ENCODE data around the gene NLRP10.

NLRP10 gene

DNA sequence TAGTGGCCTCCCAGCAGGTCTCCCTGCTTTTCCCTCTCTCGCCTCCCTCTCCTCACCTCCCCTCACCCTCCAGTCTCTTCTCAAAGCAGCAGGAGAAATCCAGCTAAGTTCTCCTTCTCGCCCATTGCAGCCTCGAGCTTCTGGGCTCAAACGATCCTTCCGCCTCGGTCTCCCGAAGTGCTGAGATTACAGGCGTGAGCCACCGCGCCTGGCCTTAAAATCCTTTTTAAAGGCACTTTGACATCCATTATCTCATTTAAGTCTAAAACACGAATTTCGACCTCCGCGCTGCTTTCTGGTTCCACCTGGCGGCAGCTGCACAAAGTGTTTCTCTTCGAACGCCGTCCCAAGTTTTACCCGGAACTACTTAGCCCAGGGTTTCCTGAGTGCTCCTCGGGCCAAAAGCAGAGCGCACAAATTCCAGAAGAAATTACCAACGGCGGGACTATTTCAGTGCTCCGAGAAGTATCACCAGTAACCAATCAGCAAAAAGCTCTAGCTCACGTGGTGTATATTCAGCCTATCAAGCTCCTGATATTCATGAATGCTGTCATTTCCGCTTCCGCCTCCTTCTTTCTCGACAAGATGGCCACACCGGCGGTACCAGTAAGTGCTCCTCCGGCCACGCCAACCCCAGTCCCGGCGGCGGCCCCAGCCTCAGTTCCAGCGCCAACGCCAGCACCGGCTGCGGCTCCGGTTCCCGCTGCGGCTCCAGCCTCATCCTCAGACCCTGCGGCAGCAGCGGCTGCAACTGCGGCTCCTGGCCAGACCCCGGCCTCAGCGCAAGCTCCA, 21.7 kb upstream of the NLRP10 start, which contains the start of gene EIF3F:
TSS of gene EIF3F (plus strand) at position 570 of the 792 bp plus-strand sequence. CDS start at position 586, 16 bp downstream.
- H3K4me3 ChIP-seq (ENCODE audit: low read length) = peak within 1 kb of the TSS; percentile 99
- no peak for TF ChIP-seq ZNF274 (IDR thresholded peaks at IDR 0.05; ENCODE audit: low read depth, low read length)

DNA sequence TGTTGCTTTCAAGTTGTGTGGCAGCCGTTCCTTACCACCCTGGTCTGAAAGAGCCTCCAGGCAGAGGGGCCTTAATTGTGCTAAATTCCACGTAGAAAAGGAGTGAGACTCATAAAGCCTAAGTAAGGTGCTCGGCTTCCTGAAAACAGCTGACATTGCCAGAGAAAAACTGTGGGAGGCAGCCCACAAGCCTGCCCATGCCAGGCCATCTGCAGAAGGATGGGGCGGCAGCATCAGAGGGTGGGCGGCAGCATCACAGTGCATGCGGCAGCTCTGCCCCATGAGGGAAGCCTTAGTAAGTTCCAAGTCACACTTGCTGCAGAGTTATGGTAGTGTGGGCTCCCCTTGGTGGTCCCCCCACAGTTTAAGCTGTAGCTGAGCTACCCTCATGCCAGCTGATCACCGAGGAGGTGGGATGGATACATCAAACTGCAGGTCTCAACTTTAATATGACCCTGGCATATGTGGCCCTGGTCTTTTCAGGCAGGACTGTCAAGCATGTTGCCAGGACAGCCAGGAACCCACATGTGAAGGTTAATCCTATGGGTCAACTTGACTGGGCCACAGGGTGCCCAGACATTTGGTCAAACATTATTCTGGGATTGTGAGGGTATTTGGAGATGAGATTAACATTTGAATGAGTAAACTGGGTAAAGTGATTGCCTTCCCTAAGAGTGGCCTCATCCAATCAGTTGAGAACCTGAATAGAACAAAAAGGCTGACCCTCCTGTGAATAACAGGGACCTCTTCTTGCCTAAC, 18.8 kb upstream of the NLRP10 start:
- no peak overlapping the region for H3K4me3 ChIP-seq (ENCODE audit: low read length)
- no peak for TF ChIP-seq ZNF274 (IDR thresholded peaks at IDR 0.05; ENCODE audit: low read depth, low read length)

DNA sequence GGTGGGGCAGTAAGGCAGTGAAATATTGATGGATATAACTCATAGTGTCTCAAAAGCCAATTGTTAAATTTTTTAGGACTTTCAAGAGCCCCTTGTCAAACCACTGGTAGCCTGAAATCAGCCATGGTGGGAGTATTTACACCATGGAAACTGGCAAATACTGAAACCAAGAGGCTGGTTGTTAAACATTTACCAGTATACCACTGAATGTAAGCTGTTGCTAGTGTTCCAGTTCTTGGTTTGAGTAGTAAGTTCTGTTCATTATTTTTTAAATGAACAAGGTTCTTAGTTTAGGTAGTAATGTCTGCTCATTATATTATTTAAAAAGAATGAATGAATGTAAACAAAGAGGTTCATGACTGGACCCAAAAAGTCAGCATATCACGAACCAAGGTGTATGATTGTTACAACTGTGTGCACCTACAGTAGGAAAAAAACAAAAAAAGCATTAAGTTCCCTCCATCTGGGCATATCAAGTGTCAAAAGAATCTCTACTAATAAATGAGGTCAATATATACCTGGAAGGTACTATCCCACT, 17.4 kb upstream of the NLRP10 start:
- no peak overlapping the region for H3K4me3 ChIP-seq (ENCODE audit: low read length)
- TF ChIP-seq ZNF274 (IDR thresholded peaks at IDR 0.05; ENCODE audit: low read depth, low read length) = no peak

DNA sequence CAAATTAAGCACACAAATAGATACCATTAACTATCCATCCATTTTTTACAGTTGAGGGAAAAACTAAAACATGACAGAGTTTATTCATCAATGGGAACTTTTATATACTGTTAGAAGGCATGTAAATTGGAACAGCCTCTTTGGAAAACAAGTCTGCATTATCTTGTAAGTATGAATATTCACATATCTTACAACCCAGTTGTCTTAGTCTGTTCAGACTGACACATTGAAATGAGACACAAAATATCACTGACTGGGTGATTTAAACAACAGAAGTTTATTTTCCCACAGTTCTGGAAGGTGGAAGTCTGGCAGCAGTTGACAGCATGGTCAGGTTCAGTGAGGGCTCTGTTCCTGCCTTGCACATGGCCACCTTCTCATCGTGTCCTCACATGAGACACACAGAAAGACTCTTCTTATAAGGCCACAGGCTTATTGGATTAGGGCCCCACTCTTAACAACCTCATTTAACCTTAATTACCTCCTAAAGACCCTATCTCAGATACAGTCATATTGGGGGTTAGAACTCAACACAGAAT, 16.4 kb upstream of the NLRP10 start:
- no peak overlapping the region for H3K4me3 ChIP-seq (ENCODE audit: low read length)
- no peak for TF ChIP-seq ZNF274 (IDR thresholded peaks at IDR 0.05; ENCODE audit: low read depth, low read length)

DNA sequence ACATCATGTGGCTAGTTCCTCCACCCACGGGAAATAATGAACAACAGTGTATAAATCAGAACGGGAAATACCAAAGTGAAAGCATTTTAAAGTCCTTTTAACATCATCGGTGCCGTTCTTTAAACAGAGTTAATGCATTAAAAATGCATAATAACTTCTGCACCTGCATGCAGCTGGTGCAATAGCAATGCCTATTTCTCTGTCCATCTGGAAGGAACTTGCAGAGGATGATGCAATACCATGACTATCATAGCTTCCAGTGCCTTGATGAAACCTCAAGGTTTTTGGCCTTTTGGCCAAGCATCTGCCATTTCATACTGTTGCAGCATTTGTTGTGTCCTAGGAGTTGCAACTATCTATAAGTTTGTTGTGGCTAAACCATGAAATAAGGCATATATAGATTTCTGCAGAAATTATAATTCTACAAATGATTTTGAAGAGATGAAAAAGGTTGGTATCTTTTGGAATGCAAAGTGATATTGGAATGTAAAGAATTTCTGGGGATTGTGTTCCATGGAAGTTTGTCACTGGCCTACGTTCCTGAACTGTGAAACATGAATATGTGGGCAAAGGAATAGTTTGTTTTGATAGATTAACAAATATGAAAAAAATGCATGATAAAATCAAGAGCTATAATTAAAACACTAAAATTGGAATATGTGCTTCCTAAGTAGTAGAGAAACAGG, 12.1 kb upstream of the NLRP10 start:
- TF ChIP-seq ZNF274 (IDR thresholded peaks at IDR 0.05; ENCODE audit: low read depth, low read length) = no peak

DNA sequence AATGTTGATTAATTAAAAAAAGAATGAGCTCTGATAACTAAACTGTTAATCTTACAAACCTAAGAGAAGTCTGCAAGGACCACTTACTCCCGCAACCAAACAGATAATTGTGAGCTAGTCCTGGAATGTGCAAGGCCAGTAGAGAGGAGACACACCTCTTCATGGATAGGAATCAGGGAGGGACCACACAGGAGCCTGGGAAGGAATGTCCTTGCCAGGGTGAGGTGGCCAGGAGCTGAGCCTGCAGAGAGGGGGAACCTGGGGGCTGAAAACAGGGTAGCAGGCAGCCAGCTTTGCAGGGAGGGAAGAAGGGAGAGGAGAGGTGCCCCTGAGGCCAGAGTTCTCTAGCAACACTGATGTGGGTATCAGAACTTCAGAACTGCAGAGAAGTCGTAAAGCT, 9.4 kb upstream of the NLRP10 start:
- H3K4me3 ChIP-seq (ENCODE audit: low read length) = no peak overlapping the region
- no peak for TF ChIP-seq ZNF274 (IDR thresholded peaks at IDR 0.05; ENCODE audit: low read depth, low read length)

More for the DNA sequence above, 12.1 kb upstream of the NLRP10 start:
- H3K4me3 ChIP-seq (ENCODE audit: low read length) = no peak overlapping the region

DNA sequence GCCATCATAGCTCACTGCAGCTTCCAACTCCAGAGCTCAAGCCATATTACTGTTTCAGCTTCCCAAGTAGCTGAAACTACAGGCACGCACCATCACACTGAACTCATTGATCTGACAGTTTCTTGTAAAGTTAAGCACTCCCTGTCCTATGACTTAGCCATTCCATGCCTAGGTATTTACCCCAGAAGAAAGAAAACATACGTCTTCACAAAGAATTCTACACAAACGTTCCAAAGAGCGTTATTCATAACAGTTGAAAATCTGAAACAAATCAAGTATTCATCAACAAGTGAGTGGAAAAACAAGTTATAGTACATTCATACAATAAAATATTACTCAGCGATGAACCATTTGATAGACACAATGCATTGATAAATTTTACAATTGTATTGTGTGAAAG, 7.8 kb upstream of the NLRP10 start:
- no peak overlapping the region for H3K4me3 ChIP-seq (ENCODE audit: low read length)
- TF ChIP-seq ZNF274 (IDR thresholded peaks at IDR 0.05; ENCODE audit: low read depth, low read length) = no peak

DNA sequence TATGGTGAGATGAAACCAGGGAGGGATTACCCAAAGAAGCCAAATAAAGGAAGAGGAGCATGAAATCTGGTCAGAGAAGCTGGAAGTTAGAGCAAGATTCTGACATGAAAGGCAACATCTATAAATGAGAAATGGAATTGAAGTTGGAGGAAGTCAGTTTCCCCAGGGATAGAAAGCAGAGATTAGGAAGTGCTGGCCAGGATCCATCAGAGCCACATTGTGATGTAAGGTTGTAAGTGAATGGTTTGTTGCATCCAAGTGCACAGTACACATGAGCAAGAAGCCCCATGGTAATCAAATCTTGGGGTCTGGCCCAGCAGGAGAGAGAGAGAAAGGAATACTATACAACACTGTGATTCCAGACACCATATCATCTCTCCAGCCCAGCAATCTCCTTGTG, 6.6 kb upstream of the NLRP10 start:
- TF ChIP-seq ZNF274 (IDR thresholded peaks at IDR 0.05; ENCODE audit: low read depth, low read length) = no peak
- no peak overlapping the region for H3K4me3 ChIP-seq (ENCODE audit: low read length)

DNA sequence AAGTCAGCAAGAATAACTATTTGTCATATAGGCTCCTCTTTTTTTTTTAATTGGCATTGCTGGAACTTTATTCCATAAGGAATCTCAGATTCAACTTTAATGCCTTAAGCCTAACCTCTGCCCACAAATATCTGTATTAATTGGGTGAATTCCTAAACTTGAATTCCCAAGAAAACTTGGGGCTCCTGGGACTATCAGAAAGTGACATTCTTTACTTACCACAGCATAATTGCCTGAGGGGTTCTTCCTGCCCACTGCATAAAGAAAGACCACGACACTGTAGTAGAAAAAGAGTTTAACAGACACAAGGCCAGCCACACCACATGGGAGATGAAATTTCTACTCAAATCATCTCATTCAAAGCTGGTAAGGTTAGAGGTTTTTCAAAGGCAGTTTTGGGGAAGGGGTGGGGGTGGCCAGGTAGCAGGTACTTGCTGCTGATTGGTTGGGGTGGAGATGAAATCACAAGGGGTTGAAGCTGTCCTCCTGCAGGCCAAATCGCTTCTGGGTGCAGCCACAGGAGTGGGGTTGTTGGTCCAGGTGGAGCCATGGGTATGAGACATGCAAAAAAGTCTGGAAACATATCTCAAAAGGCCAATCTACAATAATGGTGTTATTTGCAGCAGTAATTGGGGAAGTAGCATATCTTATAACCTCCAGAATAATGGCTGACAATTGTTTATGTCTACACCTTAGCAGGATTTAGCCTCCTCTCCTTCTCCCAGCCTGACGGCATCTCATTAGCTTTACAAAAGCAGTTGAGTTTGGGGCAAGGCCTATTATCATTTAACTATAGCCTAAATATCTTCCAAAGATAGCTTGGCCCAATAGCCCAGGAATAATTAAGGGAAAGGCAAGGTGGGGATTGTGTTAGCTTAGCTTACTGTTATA, 4.8 kb upstream of the NLRP10 start:
- TF ChIP-seq ZNF274 (IDR thresholded peaks at IDR 0.05; ENCODE audit: low read depth, low read length) = no peak
- no peak overlapping the region for H3K4me3 ChIP-seq (ENCODE audit: low read length)

DNA sequence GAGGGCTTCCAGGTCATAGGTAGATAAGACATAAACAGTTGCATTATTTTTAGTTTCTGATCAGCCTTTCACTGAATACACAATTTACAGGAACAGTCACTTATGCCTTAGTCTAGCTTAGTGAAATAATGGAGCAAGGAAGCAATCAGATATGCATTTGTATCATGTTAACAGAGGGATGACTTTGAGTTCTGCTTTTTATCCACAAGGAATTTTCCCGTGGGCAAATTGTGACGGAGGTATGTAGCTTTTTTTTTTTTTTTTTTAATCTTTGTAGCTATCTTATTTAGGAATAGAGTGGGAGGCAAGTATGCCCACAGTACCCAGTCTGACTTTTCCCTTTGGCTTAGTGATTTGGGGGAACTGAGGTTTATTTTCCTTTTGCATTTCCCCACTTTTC, 3.4 kb upstream of the NLRP10 start:
- TF ChIP-seq ZNF274 (IDR thresholded peaks at IDR 0.05; ENCODE audit: low read depth, low read length) = no peak
- H3K4me3 ChIP-seq (ENCODE audit: low read length) = no peak overlapping the region

DNA sequence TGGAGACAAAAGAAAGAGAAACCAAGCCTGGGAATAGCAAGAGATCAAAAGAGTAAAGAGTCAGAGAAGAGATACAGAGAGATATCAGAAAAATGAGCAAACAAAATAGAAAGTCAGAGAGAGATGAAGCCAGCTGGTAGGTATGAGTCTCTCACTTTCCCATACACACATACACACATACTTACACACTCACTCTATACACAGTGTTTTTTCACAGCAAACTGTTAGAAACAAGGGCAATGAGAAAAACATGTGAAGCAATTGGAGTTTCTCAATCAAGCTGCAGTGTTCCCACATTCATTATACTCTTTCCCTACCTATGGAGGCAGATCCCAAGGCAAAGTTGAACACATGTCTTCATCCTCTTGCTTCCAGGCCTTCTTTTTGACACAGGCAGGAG, 2.6 kb upstream of the NLRP10 start:
- no peak for TF ChIP-seq ZNF274 (IDR thresholded peaks at IDR 0.05; ENCODE audit: low read depth, low read length)

DNA sequence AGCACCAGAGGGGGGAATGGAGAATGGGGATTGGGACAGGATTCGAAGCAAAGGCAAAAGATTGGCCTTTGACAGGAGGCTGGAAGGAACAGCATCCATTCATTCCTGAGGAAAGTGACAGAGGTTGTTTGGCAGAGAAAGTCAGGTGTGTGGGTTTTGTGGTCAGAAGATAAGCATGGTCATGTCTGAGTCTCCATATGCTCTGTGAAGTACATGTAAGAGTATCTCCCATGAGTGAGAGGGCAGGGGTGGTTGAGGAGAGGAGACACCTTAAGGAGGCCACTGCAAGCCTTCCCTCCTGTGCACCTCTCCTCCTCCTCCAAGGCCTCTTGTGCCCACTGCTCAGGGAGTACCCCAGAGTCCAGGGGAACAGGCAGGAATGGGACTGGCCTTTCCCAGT, 1.9 kb upstream of the NLRP10 start:
- no peak overlapping the region for H3K4me3 ChIP-seq (ENCODE audit: low read length)
- no peak for TF ChIP-seq ZNF274 (IDR thresholded peaks at IDR 0.05; ENCODE audit: low read depth, low read length)

More for the DNA sequence above, 2.6 kb upstream of the NLRP10 start:
- H3K4me3 ChIP-seq (ENCODE audit: low read length) = no peak overlapping the region

DNA sequence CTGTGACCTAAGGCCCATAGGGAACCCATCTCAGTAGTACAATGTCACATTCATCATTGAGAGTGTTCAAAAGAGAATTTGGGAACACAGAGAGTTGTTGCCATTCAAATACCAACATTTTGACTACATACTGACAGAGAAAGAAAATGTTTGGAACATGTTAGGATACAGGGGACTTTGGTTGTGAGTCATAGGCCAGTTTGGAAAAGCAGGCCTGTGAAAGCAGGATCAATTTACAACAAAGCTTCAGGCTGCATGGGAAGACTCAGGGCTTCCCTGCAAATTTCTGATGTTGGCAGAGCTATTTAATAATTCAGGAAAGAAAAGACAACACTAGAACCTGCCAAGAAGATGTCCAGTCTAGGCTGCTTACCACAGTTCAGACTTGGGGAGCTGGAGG, 374 bp downstream of the NLRP10 start:
- H3K4me3 ChIP-seq (ENCODE audit: low read length) = no peak overlapping the region
- TF ChIP-seq ZNF274 (IDR thresholded peaks at IDR 0.05; ENCODE audit: low read depth, low read length) = no peak
